NCI-H2227 treated with DMSO at 0.1 percent for 48 hours (cell line): ENCODE measurements around the gene PILRA.
"Not testable (repeated sequence)": the region's sequence is repeated elsewhere in the genome, so short reads cannot be mapped to it uniquely, and the experiment has no call there.

Experiments used
- DNase-seq: peaks from one replicate; lab custom pipeline; 2025; lab: John Stamatoyannopoulos, UW

PILRA gene

GRCh38 chr7:100434297-100435144 is 61.2 kb downstream of the PILRA start:
- no peak for DNase-seq

GRCh38 chr7:100435401-100436304 is 62.4 kb downstream of the PILRA start:
- DNase-seq: no peak

DNA sequence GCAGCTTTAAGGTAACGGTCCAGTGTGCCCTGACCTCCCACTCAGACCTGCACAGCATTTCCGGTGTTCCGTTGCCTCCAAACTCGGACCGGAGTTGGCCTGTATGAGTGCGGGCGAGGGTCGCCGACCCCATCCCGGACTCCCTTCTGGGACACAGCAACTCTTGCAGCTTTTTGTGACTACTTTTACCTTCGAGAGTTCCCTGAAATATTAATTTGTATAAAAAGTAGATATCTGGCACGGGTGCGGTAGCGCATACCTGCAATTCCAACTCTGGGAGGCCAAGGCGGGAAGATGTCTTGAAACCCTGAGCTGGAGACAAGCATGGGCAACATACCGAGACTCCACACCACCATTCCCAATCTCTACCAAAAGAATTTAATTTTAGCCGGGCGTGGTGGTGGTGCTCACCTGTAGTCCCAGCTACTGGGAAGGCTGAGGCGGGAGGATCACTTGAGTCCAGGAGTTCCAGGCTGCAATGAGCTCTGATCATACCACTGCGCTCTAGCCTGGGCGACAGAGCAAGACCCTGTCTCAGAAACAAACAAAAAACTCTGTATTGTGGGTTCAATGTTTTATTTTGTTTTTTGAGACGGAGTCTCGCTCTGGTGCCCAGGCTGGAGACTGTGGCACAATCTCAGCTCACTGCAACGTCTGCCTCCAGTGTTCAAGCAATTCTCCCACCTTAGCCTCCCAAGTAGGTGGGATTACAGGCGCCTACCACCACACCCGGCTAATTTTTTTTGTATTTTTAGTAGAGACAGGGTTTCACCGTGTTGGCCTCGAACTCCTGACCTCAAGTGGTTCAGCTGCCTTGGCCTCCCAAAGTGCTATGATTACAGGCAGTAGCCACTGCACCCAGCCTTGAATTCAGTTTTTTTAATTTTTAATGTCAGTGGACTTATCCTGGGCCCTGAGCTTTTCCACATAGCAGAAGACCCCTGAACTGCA is 64.1 kb downstream of the PILRA start:
- no peak for DNase-seq

GRCh38 chr7:100438172-100438571 is 64.9 kb downstream of the PILRA start:
- no peak for DNase-seq

DNA sequence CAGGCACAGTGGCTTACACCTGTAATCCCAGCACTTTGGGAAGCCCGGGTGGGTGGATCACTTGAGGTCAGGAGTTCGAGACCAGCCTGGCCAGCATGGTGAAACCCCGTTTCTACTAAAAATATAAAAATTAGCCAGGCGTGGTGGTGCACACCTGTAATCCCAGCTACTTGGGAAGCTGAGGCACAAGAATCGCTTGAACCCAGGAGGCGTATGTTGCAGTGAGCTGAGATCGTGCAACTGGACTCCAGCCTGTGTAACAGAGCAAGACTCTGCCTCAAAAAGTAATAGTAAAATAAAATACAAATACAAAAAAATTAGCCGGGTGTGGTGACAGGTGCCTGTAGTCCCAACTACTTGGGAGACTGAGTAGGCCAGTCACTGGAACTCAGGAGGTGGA is 65.4 kb downstream of the PILRA start:
- not testable (repeated sequence) for DNase-seq

- not testable (repeated sequence) for DNase-seq
Measured at GRCh38 chr7:100439244-100439643, 66.0 kb downstream of the PILRA start.

GRCh38 chr7:100441641-100442535 is 68.6 kb downstream of the PILRA start:
- DNase-seq: no peak

GRCh38 chr7:100443096-100443840 is 70.0 kb downstream of the PILRA start:
- DNase-seq: no peak

GRCh38 chr7:100444311-100445278 is 71.3 kb downstream of the PILRA start:
- no peak for DNase-seq

- DNase-seq: no peak
Measured at GRCh38 chr7:100446040-100446439, 72.8 kb downstream of the PILRA start.

DNA sequence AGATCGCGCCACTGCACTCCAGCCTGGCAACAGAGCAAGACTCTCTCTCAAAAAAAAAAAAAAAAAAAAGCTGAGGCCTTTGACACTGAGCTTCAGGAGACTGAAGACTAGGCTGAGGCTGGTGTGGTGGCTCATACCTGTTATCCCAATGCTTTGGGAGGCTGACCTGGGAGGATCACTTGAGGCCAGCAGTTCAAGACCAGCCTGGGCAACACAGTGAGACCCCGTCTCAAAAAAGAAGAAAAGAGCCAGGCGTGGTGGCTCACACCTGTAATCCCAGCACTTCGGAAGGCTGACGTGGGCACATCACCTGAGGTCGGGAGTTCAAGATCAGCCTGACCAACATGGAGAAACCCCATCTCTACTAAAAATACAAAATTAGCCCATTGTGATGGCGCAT is 74.1 kb downstream of the PILRA start:
- DNase-seq: not testable (repeated sequence)

DNA sequence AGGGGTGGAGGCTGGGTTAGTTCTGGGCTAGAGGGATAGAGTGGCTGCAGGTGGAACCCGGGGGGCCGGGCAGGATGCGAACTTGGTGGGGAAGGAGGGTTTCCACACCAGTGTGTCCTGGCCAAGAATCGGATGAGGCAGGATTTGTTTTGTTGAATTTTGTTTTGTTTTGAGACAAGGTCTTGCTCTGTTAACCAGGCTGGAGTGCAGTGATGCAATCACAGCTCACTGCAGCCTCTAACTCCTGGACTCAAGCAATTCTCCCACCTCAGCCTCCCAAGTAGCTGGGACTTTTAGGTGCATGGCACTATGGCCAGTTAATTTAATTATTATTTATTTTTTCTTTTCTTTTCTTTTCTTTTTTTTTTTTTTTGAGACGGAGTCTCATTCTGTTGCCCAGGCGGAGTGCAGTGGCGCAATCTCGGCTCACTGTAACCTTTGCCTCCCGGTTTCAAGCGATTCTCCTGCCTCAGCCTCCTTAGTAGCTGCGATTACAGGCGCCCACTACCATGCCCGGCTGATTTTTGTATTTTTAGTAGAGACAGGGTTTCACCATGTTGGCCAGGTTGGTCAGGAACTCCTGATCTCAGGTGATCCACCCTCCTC is 76.0 kb downstream of the PILRA start:
- no peak for DNase-seq
